ENCODE data around the gene KDM4B. TPM values are rescaled to one million over a fixed set of nuclear protein-coding genes. Genes with fewer than 3 reads are reported as not detected.

KDM4B gene
- total and polyA plus RNA-seq, 2 donors from 2014 or later: 6.6 to 35.7 TPM

DNA sequence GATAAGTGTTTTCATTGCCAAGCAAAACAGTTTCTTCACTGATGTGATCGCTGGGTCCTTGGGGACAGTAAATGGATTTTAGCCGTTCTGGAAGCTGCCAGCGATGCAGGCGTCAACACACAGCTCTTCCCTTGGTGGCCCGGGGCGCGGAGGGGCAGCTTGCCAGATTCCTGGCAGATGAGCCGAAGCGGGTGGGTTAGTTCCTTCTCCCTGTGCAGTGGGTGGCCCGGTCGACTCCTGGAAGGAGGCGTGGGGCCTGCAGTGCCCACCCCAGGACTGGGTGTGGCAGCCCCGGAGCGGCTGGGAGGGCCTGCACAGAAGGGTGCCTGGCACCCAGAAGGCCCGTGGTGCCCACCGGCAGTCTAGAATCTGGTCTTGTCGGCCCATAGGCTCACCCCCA lies 69.0 kb downstream of the KDM4B start:
- TF ChIP-seq, protein P1, sequence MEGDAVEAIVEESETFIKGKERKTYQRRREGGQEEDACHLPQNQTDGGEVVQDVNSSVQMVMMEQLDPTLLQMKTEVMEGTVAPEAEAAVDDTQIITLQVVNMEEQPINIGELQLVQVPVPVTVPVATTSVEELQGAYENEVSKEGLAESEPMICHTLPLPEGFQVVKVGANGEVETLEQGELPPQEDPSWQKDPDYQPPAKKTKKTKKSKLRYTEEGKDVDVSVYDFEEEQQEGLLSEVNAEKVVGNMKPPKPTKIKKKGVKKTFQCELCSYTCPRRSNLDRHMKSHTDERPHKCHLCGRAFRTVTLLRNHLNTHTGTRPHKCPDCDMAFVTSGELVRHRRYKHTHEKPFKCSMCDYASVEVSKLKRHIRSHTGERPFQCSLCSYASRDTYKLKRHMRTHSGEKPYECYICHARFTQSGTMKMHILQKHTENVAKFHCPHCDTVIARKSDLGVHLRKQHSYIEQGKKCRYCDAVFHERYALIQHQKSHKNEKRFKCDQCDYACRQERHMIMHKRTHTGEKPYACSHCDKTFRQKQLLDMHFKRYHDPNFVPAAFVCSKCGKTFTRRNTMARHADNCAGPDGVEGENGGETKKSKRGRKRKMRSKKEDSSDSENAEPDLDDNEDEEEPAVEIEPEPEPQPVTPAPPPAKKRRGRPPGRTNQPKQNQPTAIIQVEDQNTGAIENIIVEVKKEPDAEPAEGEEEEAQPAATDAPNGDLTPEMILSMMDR (IDR thresholded peaks at IDR 0.05; ENCODE audit: borderline replicate concordance, extremely low read depth, insufficient read depth): no peak
- FAIRE-seq (no peak), DNase-seq (peak in 1 of 5 donors; percentile 65)
- intact Hi-C loops (cut with DNase I): no loop called here
- Histone ChIP-seq H3K4me3 (ENCODE audit: low read length in 3 of 3) (no peak overlapping the region), H3K9me3 (ENCODE audit: control insufficient read depth in 2 of 3, insufficient read depth in 1 of 3, low read length in 3 of 3) (no peaks in the 10 kb centered on the region), H3K27ac (ENCODE audit: low read depth in 2 of 2, low read length in 2 of 2) (no peak overlapping the region), H3K36me3 (ENCODE audit: control insufficient read depth in 2 of 3, insufficient read depth in 3 of 3, low read length in 3 of 3) (peaks cover 3 to 19% (median 13%) of the 10 kb centered on the region in 3 donors), H3K9ac (ENCODE audit: low read length in 3 of 3) (no peak overlapping the region), H3K4me1 (ENCODE audit: control insufficient read depth in 2 of 3, insufficient read depth in 2 of 3, low read depth in 1 of 3, low read length in 3 of 3) (peaks cover 0 to 2% (median 0%) of the 10 kb centered on the region in 3 donors), H3K27me3 (ENCODE audit: control insufficient read depth, insufficient read depth, low read length) (no peaks in the 10 kb centered on the region)

GRCh38 chr19:5038631-5039271 lies 69.8 kb downstream of the KDM4B start:
- intact Hi-C loops (cut with DNase I): no loop called here

GRCh38 chr19:5039642-5040543 lies 71.0 kb downstream of the KDM4B start:
- Histone ChIP-seq H3K27me3 (ENCODE audit: control insufficient read depth, insufficient read depth, low read length) (no peaks in the 10 kb centered on the region), H3K4me3 (ENCODE audit: low read length in 3 of 3) (no peak overlapping the region), H3K9ac (ENCODE audit: low read length in 3 of 3) (no peak overlapping the region), H3K36me3 (ENCODE audit: control insufficient read depth in 2 of 3, insufficient read depth in 3 of 3, low read length in 3 of 3) (peaks cover 3 to 12% (median 5%) of the 10 kb centered on the region in 3 donors), H3K9me3 (ENCODE audit: control insufficient read depth in 2 of 3, insufficient read depth in 1 of 3, low read length in 3 of 3) (no peaks in the 10 kb centered on the region), H3K27ac (ENCODE audit: low read depth in 2 of 2, low read length in 2 of 2) (no peak overlapping the region), H3K4me1 (ENCODE audit: control insufficient read depth in 2 of 3, insufficient read depth in 2 of 3, low read depth in 1 of 3, low read length in 3 of 3) (peaks cover 0 to 2% (median 0%) of the 10 kb centered on the region in 3 donors)
- DNase-seq: peak in 1 of 5 donors; percentile 65
- intact Hi-C loops (cut with DNase I): no loop called here
- no peak for FAIRE-seq
- TF ChIP-seq, protein P1 (IDR thresholded peaks at IDR 0.05; ENCODE audit: borderline replicate concordance, extremely low read depth, insufficient read depth): no peak

More at GRCh38 chr19:5038631-5039271, 69.8 kb downstream of the KDM4B start:
- Histone ChIP-seq H3K4me3 (ENCODE audit: low read length in 3 of 3) (no peak overlapping the region), H3K4me1 (ENCODE audit: control insufficient read depth in 2 of 3, insufficient read depth in 2 of 3, low read depth in 1 of 3, low read length in 3 of 3) (peaks cover 0 to 2% (median 0%) of the 10 kb centered on the region in 3 donors), H3K27me3 (ENCODE audit: control insufficient read depth, insufficient read depth, low read length) (no peaks in the 10 kb centered on the region), H3K9me3 (ENCODE audit: control insufficient read depth in 2 of 3, insufficient read depth in 1 of 3, low read length in 3 of 3) (no peaks in the 10 kb centered on the region), H3K36me3 (ENCODE audit: control insufficient read depth in 2 of 3, insufficient read depth in 3 of 3, low read length in 3 of 3) (peaks cover 3 to 13% (median 12%) of the 10 kb centered on the region in 3 donors), H3K27ac (ENCODE audit: low read depth in 2 of 2, low read length in 2 of 2) (no peak overlapping the region), H3K9ac (ENCODE audit: low read length in 3 of 3) (no peak overlapping the region)
- FAIRE-seq: no peak
- TF ChIP-seq, protein P1 (IDR thresholded peaks at IDR 0.05; ENCODE audit: borderline replicate concordance, extremely low read depth, insufficient read depth): peak; percentile 25
- DNase-seq: peak in 1 of 5 donors; percentile 77
